Islet precursor cell (in vitro differentiated cells): ENCODE results near the gene TRMT61A.
A peak's percentile ranks its signal among the peaks of the same experiment; 100 is the strongest.

ENCODE experiments used
- DNase-seq: peaks from one replicate; pipeline ENCODE4 v3.0.0-alpha.2; 2018

Gene TRMT61A

GRCh38 chr14:103548463-103549351 is 19.7 kb downstream of the TRMT61A start:
- DNase-seq: no peak

DNA sequence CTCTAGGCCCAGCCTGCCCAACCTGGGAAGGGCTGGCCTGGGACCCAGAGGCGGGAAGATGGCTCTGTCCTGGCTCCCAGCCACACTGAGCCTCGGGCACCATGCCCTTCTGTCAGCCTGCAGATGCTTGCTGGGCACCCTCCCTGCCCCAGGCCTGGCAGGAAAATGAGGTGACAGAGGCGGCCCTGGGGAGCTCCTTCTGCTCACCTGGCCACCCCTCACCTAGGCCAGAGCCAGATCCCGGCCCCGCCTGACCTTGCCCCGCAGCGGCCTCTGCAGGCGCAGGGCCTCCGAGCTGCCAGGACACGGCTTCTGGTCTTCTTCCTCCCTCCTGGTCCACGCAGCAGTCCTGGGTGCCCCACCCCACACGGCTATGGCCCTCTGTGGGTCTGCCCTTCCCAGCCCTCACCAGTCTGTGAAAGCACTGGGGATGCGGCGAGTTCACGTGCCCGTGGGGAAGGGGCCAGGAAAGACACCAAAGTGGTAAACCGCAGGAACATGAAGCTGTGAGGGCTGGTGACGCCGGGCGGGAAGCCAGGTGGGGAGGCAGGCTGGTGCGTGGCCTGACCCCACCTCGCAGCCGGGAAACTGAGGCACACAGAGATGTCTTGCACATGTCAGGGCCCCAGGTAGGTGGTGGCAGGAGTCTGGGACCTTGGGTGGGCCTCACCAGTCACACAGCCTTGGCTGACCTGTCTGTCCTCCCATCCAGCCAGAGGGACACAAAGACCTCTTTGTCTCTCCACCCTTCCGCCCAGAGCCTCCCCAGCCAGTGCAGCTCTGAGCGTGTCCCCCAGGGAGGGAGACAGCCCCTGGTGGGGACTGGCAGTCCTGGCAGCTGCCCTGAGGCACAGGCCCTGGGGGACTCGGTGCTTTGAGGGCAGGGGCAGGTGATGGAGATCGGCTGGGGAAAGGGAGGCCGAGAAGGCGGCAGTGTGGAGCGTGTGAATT is 20.6 kb downstream of the TRMT61A start:
- DNase-seq: peak; percentile 86

DNA sequence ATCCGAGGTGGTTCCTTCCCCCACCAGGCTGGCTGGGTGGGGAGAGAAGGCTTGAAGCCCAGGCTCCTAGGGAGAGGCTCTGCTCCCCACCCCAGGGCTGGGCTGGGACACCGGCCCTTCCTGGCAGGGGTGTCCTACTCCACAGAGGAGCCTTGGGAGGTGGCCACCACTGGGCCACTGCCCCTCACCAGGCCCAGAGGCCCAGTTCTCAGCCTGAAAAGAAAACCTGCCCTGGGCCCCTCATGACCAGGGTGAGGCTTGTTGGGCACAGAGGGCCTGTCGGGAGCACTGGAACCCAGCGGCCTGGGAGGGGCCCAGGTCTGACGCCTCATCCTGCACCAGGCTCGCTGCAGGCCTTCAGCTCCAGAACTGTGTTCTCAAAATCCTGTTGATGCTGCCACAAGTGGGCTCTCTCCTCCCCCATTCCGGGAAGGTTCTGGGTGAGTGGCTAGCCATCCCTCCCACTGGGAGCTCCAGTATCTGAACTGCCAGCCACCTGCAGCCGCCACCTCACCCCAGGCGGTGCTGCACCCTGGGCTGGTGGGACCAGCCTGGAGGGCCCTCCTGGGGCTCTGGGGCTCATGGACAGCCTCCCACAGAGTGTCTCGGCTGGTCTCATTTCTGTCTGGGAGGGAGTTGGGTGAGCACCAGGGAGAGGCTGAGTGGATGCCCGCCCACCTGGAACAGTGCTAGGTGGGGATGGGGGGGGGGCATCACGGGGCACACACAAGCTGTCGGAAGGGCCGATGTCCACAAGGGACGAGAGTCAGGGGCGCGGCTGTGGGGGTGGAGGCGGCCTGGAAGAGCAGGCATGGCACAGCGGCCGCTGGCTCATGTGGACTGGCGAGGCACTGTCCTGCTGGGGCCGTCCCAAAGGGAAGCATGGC is 21.7 kb downstream of the TRMT61A start:
- DNase-seq: no peak

DNA sequence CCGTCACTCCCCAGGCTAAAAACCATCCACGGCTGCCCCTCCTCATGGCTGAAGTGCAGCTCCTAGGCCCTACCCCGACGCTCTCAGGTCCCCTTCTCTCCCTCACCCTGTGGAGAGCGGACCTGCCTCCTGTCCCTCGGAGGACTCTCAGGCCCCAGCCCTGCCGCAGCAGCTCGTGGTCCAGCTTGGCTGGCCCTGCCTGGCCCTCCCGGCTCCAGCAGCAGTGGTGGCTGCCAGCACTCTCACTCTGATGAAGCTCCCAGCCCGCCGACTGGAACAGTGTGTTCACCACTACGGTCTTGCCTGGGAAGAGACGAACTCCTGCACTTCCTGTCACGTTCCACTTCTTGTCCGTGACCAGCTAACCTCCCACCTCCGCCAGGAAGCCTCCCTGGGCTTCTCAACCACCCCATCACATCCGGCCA is 22.4 kb downstream of the TRMT61A start:
- DNase-seq: no peak

DNA sequence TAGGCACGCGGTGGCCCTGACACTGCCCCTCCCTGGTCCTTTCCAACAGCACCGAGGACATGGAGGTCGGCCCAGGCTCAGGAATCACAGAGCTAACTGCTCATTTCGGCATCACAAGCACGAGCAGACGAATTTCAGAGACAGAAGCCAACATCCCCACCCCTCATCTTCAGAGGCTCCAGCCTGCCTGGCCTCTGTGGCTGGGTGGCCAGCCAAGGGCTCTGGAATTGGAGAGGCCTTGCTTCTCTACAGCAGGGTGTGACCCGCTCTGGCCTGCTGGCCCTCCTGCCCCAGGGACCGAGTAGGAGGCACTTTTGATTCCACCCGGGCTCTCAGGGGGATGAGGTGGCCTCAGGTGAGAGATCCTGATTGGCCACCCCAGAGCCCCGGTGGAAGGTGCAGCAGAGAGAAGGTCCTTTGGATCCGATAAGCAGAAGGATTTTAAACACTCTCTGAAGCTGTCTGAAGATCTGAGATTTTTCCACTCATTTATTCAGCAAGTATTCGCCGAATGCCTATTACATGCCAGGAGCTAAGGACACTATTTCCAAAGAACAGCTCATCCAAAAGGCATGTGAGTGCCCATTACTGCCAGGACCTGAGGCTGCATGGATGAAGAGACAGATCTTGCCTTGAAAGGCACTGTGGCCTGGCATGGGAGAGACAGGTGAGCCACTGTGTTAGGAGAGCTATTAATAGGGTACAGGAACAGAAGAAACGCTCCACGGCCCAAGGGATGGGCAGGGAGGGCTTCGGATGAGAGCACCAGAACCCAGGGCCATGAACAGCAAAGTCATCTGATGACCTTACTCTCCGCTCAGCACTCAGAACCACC is 23.2 kb downstream of the TRMT61A start:
- DNase-seq: peak; percentile 59

- no peak for DNase-seq
Measured at GRCh38 chr14:103552846-103553210, 23.8 kb downstream of the TRMT61A start.

DNA sequence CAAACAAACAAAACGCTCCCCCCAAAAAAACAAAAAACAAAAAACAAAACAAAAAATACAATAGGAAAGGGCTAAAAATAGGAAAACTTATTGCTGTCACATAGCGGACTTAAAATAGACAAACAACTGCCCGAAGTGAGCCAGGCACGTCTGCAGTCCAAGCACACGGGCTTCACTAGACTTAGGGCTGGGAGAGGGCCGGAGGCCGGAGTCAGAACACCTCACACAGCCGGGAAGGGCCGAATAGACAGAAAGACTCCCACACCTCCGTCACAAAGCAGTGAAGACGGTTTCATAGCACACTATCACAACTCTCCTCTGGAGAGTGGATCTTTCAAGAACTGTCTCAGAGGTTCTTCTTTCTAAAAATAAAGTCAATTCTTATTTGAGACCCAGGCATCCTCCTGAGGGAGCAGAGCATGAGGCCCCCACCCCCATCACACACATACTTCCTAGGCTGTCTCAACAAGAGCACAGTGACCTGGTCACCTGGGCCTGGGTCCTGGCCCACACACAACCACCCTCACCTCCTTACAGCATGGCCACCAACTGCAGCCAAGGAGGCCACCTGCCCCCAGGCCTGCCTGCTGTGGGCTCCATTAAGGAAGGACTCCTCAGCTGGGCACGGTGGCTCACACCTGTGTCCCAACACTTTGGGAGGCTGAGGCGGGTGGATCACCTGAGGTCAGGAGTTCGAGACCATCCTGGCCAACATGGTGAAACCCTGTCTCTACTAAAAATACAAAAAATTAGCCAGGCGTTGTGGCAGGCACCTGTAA is 26.8 kb downstream of the TRMT61A start:
- DNase-seq: peak; percentile 45

GRCh38 chr14:103556946-103557758 is 28.2 kb downstream of the TRMT61A start:
- no peak for DNase-seq

DNA sequence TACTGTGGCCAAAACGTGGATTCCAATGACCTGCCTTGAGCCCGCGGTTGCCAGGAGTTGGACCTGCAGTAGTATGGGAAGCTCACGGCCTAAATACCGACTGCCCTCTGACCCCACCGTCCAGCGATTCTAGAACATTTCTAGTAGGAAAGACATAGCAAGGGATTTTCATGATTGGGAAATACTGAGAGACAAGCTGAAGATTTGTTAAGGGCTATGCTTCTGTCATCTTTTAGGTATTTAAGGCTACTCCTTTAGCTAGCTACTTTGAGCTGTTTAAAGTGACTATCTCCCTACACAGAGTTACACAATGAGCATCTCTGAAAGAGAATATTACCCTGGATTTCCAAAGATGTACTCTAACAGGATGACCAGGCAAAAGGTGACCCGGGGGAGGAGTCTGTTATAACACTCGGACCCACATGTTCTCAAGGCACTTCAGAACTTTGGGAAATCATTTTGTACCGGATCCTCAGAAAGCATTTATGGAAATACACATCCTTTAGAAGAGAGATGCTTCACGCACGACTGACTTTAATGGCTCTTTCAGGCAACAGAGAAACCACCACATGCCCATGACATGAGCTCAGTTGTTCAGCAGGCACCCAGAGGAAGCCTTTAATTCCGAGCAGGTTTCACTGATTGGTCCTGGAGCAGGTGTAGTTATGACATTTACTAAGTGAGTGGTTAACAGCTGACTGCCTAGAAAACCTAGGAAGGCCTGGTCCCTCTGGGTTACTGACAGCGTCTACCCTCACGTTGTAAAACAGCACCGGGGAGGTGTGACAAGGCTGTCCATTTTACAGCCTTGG is 29.3 kb downstream of the TRMT61A start:
- DNase-seq: peak; percentile 49

- no peak for DNase-seq
Measured at GRCh38 chr14:103559766-103560165, 30.8 kb downstream of the TRMT61A start.

DNA sequence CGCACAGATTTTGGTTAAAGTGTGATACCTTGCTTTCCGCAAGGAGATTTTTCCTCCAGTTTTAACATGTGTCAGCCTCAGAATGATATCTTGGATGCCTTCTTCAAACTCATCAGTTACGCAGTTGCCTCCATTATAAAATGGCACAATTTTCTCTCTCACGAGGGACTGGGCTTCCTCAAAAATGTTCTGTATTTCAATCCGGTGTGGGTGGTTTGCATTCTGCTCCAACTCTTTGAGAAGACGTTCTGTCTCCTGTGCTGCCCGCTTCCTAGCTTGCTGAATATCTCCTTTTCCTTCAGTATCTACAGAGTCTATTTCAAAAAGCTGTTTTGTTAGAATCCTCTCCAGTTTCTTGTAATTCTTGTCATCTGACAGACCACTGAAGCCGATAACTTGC is 31.7 kb downstream of the TRMT61A start:
- DNase-seq: no peak

DNA sequence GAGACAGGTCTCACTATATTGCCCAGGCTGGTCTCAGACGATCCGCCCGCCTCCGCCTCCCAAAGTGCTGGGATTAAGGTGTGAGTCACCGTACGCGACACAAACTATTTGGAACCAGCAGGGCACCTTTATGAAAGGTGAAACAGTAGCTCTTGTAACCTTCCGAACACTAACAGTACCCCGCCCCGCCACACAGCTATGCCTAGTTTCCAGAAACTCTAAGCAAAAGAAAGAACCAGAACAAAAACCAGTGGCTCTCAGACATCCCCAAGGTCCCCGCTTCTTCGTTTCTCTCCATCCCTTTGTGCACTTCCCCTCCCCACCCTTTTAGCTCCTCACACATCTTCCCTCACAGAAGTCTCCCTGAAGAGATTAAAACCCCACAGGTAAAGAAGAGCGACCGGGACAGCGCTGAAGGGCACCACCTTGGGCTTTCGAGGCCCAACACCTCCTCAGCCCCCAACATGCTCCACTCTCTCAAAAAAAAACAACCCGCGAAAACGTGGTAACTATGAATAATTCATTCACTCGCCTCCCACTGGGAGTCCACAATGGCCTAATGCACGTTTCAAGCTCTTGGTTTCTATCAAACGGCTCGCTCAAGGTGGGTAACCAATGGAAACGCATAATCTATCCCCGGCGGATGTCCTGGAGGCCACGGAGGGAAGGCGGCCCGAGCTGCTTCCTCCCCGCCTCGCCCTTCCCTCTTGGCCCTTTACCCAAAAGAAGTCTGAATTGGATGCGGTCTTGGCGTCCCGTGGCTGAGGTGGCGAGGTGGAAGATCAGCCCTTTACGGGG is 32.6 kb downstream of the TRMT61A start:
- DNase-seq: peak; percentile 67

- no peak for DNase-seq
Measured at GRCh38 chr14:103562179-103562428, 33.1 kb downstream of the TRMT61A start.

DNA sequence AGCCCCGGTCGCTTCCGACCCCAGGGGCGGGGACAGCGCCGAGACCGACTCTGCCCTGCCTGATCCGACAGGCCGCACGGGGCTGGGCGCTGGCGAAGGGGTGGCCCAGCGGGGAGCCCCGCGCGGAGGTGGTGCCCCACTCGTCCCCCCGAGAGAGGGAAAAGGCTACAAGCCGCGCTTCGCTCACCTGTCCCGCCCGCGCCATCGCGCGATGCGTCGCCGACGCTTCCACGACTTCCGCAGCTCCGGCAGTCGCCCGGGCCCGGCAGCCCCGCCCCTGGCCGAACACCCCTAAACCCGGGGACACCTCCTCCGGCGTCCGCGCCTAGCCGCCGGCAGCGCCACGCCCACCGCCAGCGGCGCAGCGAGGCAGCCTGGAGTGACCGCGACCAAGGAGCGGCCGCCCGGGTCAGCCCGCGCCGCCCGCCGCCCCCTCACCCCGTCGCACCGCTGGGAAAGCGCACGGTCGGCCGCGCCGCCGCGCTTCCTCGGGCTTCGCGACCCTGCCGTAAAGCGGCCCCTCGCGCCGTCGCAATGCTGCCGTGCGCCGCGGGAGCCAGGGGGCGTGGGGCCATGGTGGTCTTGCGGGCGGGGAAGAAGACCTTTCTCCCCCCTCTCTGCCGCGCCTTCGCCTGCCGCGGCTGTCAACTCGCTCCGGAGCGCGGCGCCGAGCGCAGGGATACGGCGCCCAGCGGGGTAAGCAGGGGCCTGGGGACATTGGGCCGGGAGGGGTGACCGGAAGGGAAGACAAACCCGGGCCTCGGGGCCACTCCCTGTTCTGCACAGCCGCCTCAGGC is 33.6 kb downstream of the TRMT61A start, which contains the start of the genes BAG5 and COA8:
Gene BAG5, minus strand, starts transcription at position 229 of the 797 bp plus-strand sequence. CDS start 1,493 bp downstream, outside the sequence.
Gene COA8, plus strand, starts transcription at position 532 of the 797 bp plus-strand sequence. Its CDS starts 42 bp downstream, at position 574.
- peak; percentile 91 for DNase-seq

- DNase-seq: no peak
Measured at GRCh38 chr14:103563226-103563620, 34.2 kb downstream of the TRMT61A start.

DNA sequence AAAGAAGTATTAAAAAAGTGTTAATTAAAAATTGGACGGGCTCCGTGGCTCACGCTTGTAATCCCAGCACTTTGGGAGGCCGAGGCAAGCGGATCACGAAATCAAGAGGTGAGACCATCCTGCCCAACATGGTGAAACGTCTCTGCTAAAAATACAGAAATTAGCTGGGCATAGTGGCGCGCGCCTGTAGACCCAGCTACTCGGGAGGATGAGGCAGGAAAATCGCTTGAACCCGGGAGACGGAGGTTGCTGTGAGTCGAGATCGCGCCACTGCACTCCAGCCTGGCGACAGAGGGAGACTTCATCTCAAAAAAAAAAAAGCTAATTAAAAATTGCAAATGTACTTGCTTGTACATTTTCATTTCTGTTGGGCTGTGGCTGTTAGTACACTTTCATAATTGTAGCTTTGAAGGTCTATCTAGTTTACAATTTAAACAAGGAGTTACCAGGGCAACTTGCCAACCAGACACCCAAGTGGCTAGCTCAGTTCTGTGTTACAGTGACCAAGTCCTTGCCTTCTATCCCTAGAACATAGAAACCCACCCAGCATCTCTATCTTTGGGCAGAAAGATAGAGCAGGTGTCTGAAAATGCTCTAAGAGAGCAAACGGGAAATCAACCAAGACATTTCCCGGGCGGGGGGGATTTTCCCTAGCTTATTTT is 35.0 kb downstream of the TRMT61A start:
- no peak for DNase-seq

GRCh38 chr14:103568952-103569351 is 40.0 kb downstream of the TRMT61A start:
- peak; percentile 92 for DNase-seq
